KOPT-K1 (cell line): ENCODE measurements around the gene DOK3.

Experiments used
- H3K27ac ChIP-seq: fragments of 200-600 bp; sonication (generic); 2 replicates; pipeline ENCODE4 v1.5.1; 2016; ENCODE audit warnings: antibody characterized with exemption, mild to moderate bottlenecking, low read depth, low read length; ENCODE audit not compliant: poor library complexity, severe bottlenecking
- H3K36me3 ChIP-seq: fragments of 200-600 bp; sonication (generic); 2 replicates; pipeline ENCODE4 v1.5.1; 2017; ENCODE audit warnings: antibody characterized with exemption, mild to moderate bottlenecking, low read length, moderate library complexity; ENCODE audit not compliant: insufficient read depth
- H3K9me3 ChIP-seq: fragments of 200-600 bp; sonication (generic); 2 replicates; pipeline ENCODE4 v1.5.1; 2017; ENCODE audit warnings: antibody characterized with exemption, low read length, mild to moderate bottlenecking; ENCODE audit not compliant: insufficient read depth, poor library complexity, severe bottlenecking

The DOK3 gene, protein sequence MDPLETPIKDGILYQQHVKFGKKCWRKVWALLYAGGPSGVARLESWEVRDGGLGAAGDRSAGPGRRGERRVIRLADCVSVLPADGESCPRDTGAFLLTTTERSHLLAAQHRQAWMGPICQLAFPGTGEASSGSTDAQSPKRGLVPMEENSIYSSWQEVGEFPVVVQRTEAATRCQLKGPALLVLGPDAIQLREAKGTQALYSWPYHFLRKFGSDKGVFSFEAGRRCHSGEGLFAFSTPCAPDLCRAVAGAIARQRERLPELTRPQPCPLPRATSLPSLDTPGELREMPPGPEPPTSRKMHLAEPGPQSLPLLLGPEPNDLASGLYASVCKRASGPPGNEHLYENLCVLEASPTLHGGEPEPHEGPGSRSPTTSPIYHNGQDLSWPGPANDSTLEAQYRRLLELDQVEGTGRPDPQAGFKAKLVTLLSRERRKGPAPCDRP

DNA sequence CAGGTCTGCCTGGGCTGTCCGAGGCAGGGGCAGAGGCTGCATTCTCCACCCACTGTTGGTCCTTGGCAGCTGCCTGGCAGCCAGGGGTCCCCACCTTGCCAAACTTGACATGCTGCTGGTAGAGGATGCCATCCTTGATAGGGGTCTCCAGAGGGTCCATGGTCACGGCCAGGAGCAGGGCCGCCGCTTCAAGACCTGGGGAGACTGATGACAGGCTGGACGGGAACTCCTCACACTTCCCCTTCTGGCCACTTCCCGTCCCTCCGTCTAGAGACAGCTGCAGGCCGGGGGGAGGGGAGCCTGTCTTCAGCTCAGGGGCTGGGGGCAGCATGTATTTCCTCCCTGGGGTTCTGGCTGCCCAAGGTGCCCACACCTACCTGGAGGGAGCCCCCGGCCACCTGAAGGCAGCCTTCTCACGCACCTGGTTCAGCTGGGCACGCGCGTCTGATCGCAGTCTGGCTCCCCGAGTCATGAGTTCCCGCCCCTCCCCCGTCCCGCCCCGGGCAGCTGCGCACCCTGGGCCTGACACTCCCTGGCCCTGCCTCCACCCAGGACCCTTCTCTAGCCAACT is at the start of gene DOK3:
TSS of gene DOK3 (minus strand) at position 446 of the 571 bp plus-strand sequence. CDS start at position 160, 286 bp downstream.
- Histone ChIP-seq H3K9me3 (no peaks in the 10 kb centered on the region), H3K36me3 (peaks cover 63% of the 10 kb centered on the region), H3K27ac (no peak within 1 kb of the TSS)

DNA sequence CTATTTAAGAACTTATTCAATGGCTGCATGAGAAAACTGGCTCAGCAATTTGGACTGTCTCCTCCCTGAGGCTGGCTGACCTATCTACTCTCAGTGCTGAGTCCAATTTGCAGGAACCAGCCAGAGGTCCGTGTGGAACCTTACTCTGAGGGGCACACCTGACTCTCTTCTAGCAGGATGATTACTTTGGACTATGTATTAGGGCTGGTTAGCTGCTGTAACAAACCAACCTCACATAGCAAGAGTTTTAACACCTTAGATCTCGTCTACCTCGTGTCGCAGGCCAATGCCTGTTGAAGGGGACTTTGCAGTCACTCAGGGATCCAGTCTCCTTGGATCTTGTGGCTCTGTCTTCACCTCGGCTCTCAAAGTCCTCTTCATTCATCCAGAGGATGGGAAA is 48.2 kb upstream of the DOK3 start:
- H3K9me3 ChIP-seq = peaks cover 3% of the 10 kb centered on the region
- no peak overlapping the region for H3K27ac ChIP-seq
- 0 out of 2 replicates have a peak, but pooled peaks cover 3% of the 10 kb centered on the region for H3K36me3 ChIP-seq

DNA sequence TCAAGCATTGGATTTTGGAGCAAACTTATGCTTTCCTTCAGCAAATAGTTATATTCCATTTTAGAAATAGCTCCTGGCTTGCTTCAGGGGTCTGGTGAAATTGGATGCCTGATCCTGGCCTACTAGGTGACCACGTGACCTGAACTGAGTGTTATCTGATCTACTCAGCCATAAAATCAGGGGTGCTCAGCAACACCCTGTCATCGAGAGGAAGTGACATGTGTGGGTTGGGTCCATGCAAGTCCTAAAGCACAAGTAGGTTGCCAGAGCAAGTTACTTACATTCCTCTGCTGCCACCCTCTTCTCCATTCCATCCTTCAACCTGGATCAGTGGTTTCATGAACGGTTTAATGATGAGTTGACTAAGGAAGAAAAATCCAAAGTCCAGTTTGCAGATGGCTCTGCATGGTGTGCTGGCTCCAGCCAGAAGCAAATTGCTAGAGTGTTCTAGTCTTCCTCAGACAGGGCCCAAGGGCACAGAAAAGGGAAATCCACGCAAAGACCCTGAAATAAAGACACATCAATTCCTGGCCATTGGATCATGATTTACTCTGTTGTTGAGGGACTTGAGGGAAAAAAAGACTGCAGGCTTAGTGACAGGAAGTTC is 47.5 kb upstream of the DOK3 start:
- H3K36me3 ChIP-seq = peaks cover 9% of the 10 kb centered on the region
- peaks cover 3% of the 10 kb centered on the region for H3K9me3 ChIP-seq
- no peak overlapping the region for H3K27ac ChIP-seq

DNA sequence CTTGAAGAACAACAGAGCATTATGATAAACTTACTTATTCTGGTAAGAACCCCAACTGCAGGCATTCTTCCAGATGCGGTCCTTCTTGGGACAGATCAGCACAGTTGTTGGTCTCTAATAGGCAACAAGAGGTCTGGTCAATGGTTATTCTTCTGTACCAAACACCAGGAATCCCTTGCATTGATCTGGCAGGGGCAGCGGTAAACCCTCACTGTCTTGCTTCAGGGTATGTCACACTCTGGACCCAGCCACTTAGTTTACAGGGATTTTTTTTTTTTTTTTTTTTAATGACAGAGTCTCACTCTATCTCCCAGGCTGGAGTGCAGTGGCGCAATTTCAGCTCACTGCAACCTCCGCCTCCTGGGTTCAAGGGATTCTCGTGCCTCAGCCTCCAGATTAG is 46.0 kb upstream of the DOK3 start:
- Histone ChIP-seq H3K36me3 (peaks cover 24% of the 10 kb centered on the region), H3K27ac (no peak overlapping the region), H3K9me3 (no peaks in the 10 kb centered on the region)

DNA sequence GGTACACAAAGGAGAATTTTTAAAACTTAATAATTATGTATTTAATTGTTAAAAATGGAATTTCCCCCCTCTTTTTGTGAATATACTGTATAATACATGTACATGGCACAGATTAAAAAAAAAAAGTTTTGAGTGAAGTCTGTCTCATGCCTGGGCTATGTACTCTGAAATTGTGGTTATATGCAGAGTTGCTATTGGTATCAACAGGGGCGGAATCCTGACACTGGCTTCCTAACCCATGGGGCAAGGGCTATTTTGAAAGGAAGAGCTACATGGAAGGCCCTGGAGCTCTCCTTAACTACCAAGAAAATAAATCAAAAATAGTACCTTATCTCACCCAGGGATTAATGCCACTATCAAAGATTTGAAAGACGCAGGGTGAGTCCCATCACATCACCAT is 45.6 kb upstream of the DOK3 start:
- Histone ChIP-seq H3K36me3 (peaks cover 29% of the 10 kb centered on the region), H3K9me3 (no peaks in the 10 kb centered on the region), H3K27ac (no peak overlapping the region)

DNA sequence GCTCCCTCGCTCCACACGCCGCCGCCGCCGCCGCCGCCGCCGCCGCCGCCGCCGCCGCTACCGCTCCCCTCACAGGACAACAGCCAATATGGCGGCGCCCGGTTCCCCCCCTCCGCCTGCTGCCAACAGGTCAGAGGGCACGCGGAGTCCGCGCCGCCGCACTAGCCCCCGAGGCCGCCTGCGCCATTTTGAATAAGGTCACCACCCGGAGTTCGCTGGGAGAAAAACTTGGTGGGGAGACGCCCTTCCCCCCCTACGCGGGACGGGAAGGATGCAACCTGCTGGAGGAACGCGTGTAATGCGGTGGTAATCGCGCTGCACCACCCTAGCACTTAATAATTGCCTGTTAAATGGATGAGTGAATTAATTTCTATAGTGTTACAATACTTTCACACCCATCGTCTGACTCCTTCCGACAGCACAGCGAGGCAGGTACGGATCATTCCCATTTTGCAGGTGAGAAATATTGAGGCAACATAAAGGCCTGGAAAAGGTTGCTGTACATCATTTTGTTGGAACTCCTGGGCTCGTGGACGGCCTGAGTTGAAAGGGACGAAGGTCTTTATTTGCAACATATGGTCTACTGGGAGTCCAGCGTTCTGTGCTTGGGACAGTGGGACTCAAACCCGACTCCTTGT is 45.0 kb upstream of the DOK3 start, which contains the start of gene FAM193B:
TSS of gene FAM193B (minus strand) at position 90 of the 638 bp plus-strand sequence. CDS start 105 bp downstream, outside the sequence.
- Histone ChIP-seq H3K27ac (peak within 1 kb of the TSS; percentile 64), H3K36me3 (peaks cover 35% of the 10 kb centered on the region), H3K9me3 (no peaks in the 10 kb centered on the region)

DNA sequence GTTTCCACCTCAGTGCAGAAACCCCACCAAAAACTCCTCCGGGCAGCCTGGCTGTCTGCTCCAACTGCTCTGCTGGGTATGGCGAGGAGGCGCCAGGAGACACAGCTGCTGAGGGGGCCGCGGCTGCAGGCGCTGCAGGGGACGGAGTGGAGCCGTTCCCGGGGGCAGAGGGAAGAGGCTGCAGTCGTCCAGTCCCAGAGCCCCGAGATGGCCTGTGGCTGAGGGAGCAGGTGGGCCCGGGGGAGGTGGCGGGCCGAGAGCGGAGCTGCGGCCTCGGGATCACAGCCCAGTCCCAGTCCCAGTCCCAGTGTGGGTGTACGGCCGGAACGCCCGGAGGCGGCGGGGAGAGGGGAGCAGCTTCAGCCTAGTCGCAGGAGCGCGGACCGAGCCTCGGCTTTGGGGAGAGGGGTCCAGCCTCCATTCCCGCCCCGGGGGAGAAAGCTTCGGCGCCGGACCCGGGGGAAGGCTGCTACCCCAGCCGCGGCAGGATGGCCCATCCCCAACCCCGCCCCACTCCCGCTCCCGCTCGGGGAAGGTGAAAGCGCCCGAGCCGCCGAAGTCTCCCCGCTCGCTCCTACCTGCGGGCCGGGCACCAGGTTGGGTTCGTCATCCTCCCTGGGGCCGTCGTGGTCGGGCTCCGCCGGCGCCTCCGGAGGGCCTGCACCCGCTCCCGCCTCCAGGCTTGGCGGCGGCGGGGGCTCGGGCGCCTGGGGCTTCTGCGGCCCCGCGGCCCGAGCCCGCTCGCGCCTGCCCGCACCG is 44.2 kb upstream of the DOK3 start:
- no peaks in the 10 kb centered on the region for H3K9me3 ChIP-seq
- H3K36me3 ChIP-seq = peaks cover 39% of the 10 kb centered on the region
- H3K27ac ChIP-seq = peak overlapping the region; percentile 64

DNA sequence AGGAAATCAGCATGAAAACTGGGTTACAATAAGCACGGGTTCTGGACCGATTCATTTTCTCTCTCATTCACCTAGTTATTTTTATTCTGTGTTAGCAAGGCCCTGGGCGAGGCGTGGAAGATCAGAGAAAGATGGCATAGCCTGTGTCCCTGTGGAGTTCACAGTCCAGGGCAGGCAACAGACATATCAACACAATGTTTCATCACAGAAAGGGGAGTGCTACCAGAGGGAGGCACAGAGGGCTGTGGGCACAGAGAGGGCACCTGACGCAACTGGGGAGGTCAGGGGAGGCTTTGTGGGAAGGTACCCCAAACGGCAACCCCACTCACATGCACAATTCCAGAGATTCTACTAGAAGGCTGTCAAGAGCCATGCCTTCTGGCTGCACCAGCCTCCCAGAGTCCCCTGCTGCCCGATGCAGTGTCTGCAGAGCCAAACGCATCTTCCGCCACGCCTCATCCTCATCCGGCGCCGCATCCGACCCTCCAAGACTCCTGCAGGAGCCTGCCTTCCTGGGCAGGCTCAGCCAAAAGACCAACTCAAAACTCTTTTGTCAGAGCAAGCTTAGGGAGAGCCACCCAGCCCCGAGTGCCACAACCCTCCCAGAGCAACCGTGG is 43.3 kb upstream of the DOK3 start:
- Histone ChIP-seq H3K27ac (peak overlapping the region; percentile 64), H3K9me3 (no peaks in the 10 kb centered on the region), H3K36me3 (peaks cover 48% of the 10 kb centered on the region)

DNA sequence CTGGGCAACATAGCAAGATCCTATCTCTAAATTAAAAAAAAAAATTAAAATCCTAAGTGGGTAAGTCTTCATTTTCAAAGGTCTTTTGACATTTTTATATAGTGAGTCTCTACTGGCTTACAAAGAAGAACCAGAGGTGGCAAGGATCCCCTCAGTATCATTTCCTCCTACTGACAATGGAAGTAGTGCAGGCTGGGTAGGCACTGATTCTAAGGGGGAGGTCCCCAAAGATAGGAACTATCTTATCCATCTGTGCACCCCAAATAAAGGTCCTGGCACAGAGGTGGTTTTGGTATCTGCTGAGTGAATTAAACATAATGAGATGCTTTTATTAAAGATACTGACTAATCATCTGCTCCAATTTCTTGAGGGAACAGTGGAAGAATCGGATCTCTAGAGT is 40.5 kb upstream of the DOK3 start:
- no peak overlapping the region for H3K27ac ChIP-seq
- H3K9me3 ChIP-seq = no peaks in the 10 kb centered on the region
- peaks cover 66% of the 10 kb centered on the region for H3K36me3 ChIP-seq

DNA sequence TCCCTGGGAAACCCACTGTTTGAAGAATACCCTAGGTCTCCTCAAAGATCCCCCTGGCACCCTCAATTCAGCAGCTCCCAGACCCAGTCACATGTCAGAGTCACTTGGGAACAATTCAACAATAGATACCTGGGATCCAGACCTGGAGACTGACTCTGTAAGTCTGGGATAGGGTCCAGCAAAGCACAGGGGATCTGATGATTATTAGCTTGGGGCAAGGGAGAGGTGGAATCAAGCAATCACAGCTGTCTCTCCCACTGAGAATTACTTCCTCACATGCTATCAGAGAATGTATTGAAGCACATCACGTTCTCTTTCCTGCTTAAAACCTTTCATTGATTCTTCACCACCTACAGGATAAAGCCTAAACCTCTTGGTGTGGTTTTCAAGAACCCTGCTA is 38.9 kb upstream of the DOK3 start:
- H3K36me3 ChIP-seq = peaks cover 71% of the 10 kb centered on the region
- H3K9me3 ChIP-seq = no peaks in the 10 kb centered on the region
- H3K27ac ChIP-seq = no peak overlapping the region

DNA sequence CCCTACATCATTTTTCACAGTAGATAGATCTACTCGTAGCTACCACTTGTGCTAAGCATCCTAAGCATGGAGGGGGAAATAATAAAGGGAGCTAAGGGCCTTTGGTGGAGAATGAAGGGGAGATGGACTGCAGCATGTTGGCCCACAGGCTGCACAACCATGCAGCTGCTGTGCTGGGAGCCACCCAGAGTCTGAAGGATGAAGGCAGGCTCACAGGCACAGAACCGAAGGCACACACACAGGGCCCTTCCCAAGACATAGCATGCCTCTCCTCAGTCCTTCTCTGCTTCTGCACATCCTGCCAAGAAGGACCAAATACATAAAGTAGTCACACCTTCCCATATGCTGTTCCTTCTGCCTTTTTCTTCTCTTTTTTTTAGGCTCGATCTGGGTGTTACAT is 38.1 kb upstream of the DOK3 start:
- Histone ChIP-seq H3K27ac (no peak overlapping the region), H3K9me3 (no peaks in the 10 kb centered on the region), H3K36me3 (peaks cover 75% of the 10 kb centered on the region)

DNA sequence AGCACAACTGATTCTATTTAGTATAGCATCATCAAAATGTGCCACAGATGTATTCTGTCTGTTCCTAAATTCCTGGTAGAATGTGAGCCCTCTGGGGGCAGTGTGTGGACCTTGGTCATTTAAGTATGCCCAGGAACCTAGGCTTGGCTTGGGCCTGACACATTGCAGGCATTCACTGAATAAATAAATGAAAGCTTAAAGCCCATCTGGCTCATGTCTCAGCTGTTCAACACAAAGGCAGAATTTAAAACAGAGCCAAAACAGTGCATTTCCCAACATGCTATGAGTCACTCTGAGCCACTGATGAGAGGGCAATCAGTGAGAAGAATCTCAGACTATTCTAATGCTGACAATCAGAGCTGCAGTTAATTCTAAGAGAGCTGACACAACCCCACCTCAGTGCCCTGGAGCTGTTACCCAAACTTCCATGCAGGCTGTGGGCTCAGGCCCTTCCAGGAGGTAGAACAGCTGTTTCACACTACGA is 36.7 kb upstream of the DOK3 start:
- H3K36me3 ChIP-seq = peaks cover 74% of the 10 kb centered on the region
- no peaks in the 10 kb centered on the region for H3K9me3 ChIP-seq
- H3K27ac ChIP-seq = no peak overlapping the region

DNA sequence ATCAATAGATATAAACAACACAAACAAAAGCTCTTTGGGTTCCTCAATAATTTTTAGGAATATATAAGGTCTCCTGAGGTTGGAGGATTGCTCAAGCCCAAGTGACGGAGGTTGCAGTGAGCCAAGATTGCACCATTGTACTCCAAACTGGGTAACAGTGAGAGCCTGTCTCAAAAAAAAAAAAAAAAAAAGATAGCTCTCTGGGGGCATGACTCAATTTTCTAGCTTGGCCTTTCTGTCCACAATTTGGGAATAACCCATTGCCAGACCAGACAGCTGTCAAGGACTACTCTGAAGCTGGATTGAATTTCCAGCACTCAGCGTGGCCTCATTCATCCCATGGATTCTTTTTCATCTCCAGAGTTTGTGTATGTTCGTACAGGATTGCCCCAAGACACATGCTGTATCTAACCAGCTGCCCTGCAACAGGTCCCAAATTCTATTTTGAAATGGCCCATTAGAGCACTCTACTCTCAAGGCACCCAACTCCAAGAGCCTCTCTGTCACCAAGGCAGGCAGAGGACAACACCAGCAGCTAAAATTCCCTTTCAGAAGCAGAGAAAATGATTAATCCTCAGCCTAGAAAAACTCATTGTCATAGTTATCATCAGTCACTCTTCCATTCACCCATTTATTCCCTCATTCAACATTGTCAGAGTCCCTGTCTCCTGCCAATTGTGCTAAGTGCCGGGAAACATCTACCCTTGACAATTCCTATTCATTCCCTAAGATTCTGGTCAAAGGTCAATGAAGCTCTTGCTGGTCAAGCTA is 36.0 kb upstream of the DOK3 start:
- Histone ChIP-seq H3K9me3 (no peaks in the 10 kb centered on the region), H3K36me3 (peaks cover 71% of the 10 kb centered on the region), H3K27ac (no peak overlapping the region)
